ENCODE data around the gene ASB6. TPM values are rescaled to one million over a fixed set of nuclear protein-coding genes. Genes with fewer than 3 reads are reported as not detected.

ASB6 gene
- total and polyA plus RNA-seq, 2 experiments from 2014 or later, result 22.9 to 24.1 TPM

GRCh38 chr9:129661029-129661428 is 19.1 kb upstream of the ASB6 start:
- no peak overlapping the region for H3K9ac ChIP-seq
- H3K4me3 ChIP-seq, result no peak overlapping the region
- WGBS, 2 experiments (ENCODE audit: low coverage in 1 of 2, low lambda C conversion rate in 2 of 2, missing lambda C conversion rate in 2 of 2), result 90 to 95% methylated on average over 2 of the region's 2 CpGs
- no peak overlapping the region for H3K4me2 ChIP-seq (ENCODE audit: unreplicated experiment)
- H3K4me1 ChIP-seq (ENCODE audit: insufficient read depth), result peaks cover 10% of the 10 kb centered on the region
- DNase-seq, result no peak
- H2AFZ ChIP-seq, result no peak overlapping the region
- in situ Hi-C loops (cut with MboI), result no loop called here
- no peaks in the 10 kb centered on the region for H4K20me1 ChIP-seq (ENCODE audit: insufficient read depth)
- peaks cover 12% of the 10 kb centered on the region for H3F3A ChIP-seq (ENCODE audit: insufficient read depth)
- H3K27ac ChIP-seq, result no peak overlapping the region
- no peaks in the 10 kb centered on the region for H3K36me3 ChIP-seq (ENCODE audit: low read depth)
- no peaks in the 10 kb centered on the region for H3K9me2 ChIP-seq (ENCODE audit: insufficient read depth)
- no peaks in the 10 kb centered on the region for H3K27me3 ChIP-seq (replicated peaks; ENCODE audit: insufficient read depth)
- TF ChIP-seq EZH2phosphoT487 (IDR thresholded peaks at IDR 0.05; ENCODE audit: insufficient read depth, low read depth) (no peak), EZH2 (IDR thresholded peaks at IDR 0.05; ENCODE audit: insufficient read depth, poor library complexity, severe bottlenecking) (no peak)
- H3K9me3 ChIP-seq (ENCODE audit: low read depth), result no peaks in the 10 kb centered on the region
- H3K79me2 ChIP-seq (ENCODE audit: insufficient read depth), result 0 out of 2 replicates have a peak, but pooled peaks cover under 1% of the 10 kb centered on the region

GRCh38 chr9:129656795-129657390 is 14.9 kb upstream of the ASB6 start:
- H3K4me1 ChIP-seq (ENCODE audit: insufficient read depth), result peaks cover 13% of the 10 kb centered on the region
- H3K9ac ChIP-seq, result peak overlapping the region; percentile 23; the same call in 1 of the 2 replicates
- H3K4me2 ChIP-seq (ENCODE audit: unreplicated experiment), result peak overlapping the region; percentile 52
- peak; percentile 92 for DNase-seq
- no peak overlapping the region for H2AFZ ChIP-seq
- H3K9me3 ChIP-seq (ENCODE audit: low read depth), result no peaks in the 10 kb centered on the region
- H3K4me3 ChIP-seq, result no peak overlapping the region
- peaks cover 12% of the 10 kb centered on the region for H3F3A ChIP-seq (ENCODE audit: insufficient read depth)
- H3K9me2 ChIP-seq (ENCODE audit: insufficient read depth), result no peaks in the 10 kb centered on the region
- no peaks in the 10 kb centered on the region for H3K27me3 ChIP-seq (replicated peaks; ENCODE audit: insufficient read depth)
- peak overlapping the region; percentile 33 for H3K27ac ChIP-seq
- H3K79me2 ChIP-seq (ENCODE audit: insufficient read depth), result no peaks in the 10 kb centered on the region
- H3K36me3 ChIP-seq (ENCODE audit: low read depth), result no peaks in the 10 kb centered on the region
- H4K20me1 ChIP-seq (ENCODE audit: insufficient read depth), result no peaks in the 10 kb centered on the region
- 41 to 45% methylated on average over 12 of the region's 12 CpGs for WGBS, 2 experiments (ENCODE audit: low coverage in 1 of 2, low lambda C conversion rate in 2 of 2, missing lambda C conversion rate in 2 of 2)
- TF ChIP-seq EZH2phosphoT487 (IDR thresholded peaks at IDR 0.05; ENCODE audit: insufficient read depth, low read depth) (no peak), EZH2 (IDR thresholded peaks at IDR 0.05; ENCODE audit: insufficient read depth, poor library complexity, severe bottlenecking) (no peak)
- in situ Hi-C loops (cut with MboI), result no loop called here

GRCh38 chr9:129655696-129656095 is 13.7 kb upstream of the ASB6 start:
- Histone ChIP-seq H3K9me3 (ENCODE audit: low read depth) (no peaks in the 10 kb centered on the region), H3K79me2 (ENCODE audit: insufficient read depth) (no peaks in the 10 kb centered on the region), H3K9me2 (ENCODE audit: insufficient read depth) (no peaks in the 10 kb centered on the region), H3K9ac (no peak overlapping the region), H3K27ac (no peak overlapping the region), H3F3A (ENCODE audit: insufficient read depth) (peaks cover 12% of the 10 kb centered on the region), H3K36me3 (ENCODE audit: low read depth) (no peaks in the 10 kb centered on the region), H4K20me1 (ENCODE audit: insufficient read depth) (no peaks in the 10 kb centered on the region), H3K4me1 (ENCODE audit: insufficient read depth) (peaks cover 13% of the 10 kb centered on the region), H2AFZ (no peak overlapping the region), H3K4me3 (no peak overlapping the region), H3K4me2 (ENCODE audit: unreplicated experiment) (no peak overlapping the region), H3K27me3 (replicated peaks; ENCODE audit: insufficient read depth) (no peaks in the 10 kb centered on the region)
- no peak for DNase-seq
- 91 to 94% methylated on average over 7 of the region's 7 CpGs for WGBS, 2 experiments (ENCODE audit: low coverage in 1 of 2, low lambda C conversion rate in 2 of 2, missing lambda C conversion rate in 2 of 2)
- in situ Hi-C loops (cut with MboI), result no loop called here
- no peak for TF ChIP-seq EZH2 (IDR thresholded peaks at IDR 0.05; ENCODE audit: insufficient read depth, poor library complexity, severe bottlenecking)
- TF ChIP-seq EZH2phosphoT487 (IDR thresholded peaks at IDR 0.05; ENCODE audit: insufficient read depth, low read depth), result no peak

GRCh38 chr9:129655154-129655553 is 13.2 kb upstream of the ASB6 start:
- in situ Hi-C loops (cut with MboI), result no loop called here
- 93 to 99% methylated on average over 7 of the region's 7 CpGs for WGBS, 2 experiments (ENCODE audit: low coverage in 1 of 2, low lambda C conversion rate in 2 of 2, missing lambda C conversion rate in 2 of 2)

More at GRCh38 chr9:129655154-129655553, 13.2 kb upstream of the ASB6 start:
- H3K4me1 ChIP-seq (ENCODE audit: insufficient read depth), result peaks cover 13% of the 10 kb centered on the region
- no peak overlapping the region for H2AFZ ChIP-seq
- H3K36me3 ChIP-seq (ENCODE audit: low read depth), result no peaks in the 10 kb centered on the region
- H4K20me1 ChIP-seq (ENCODE audit: insufficient read depth), result no peaks in the 10 kb centered on the region
- no peaks in the 10 kb centered on the region for H3K27me3 ChIP-seq (replicated peaks; ENCODE audit: insufficient read depth)
- no peaks in the 10 kb centered on the region for H3K79me2 ChIP-seq (ENCODE audit: insufficient read depth)
- DNase-seq, result no peak
- TF ChIP-seq EZH2phosphoT487 (IDR thresholded peaks at IDR 0.05; ENCODE audit: insufficient read depth, low read depth), result no peak
- no peak for TF ChIP-seq EZH2 (IDR thresholded peaks at IDR 0.05; ENCODE audit: insufficient read depth, poor library complexity, severe bottlenecking)
- no peak overlapping the region for H3K4me2 ChIP-seq (ENCODE audit: unreplicated experiment)
- H3K9ac ChIP-seq, result no peak overlapping the region
- H3K9me2 ChIP-seq (ENCODE audit: insufficient read depth), result no peaks in the 10 kb centered on the region
- no peaks in the 10 kb centered on the region for H3K9me3 ChIP-seq (ENCODE audit: low read depth)
- peaks cover 12% of the 10 kb centered on the region for H3F3A ChIP-seq (ENCODE audit: insufficient read depth)
- no peak overlapping the region for H3K4me3 ChIP-seq
- no peak overlapping the region for H3K27ac ChIP-seq
